Ecto neural progenitor cell (in vitro differentiated cells): ENCODE results near the gene SLC15A3.

Experiments used
- DNase-seq: peaks from one replicate; pipeline ENCODE4 v3.0.0-alpha.2; 2018; ENCODE audit warnings: low spot score

The SLC15A3 gene

GRCh38 chr11:60951904-60952741 lies at the start of gene SLC15A3:
SLC15A3 (minus strand) TSS chr11:60952176; CDS start chr11:60951551, 625 bp downstream.
- DNase-seq, result no peak

GRCh38 chr11:61000426-61000825 lies 48.5 kb upstream of the SLC15A3 start:
- no peak for DNase-seq

GRCh38 chr11:60996381-60997138 lies 44.6 kb upstream of the SLC15A3 start:
- DNase-seq, result no peak

GRCh38 chr11:60995798-60996197 lies 43.8 kb upstream of the SLC15A3 start:
- no peak for DNase-seq

GRCh38 chr11:60994541-60995080 lies 42.6 kb upstream of the SLC15A3 start:
- no peak for DNase-seq

- DNase-seq, result no peak
Measured at GRCh38 chr11:60993615-60994014, 41.6 kb upstream of the SLC15A3 start.

GRCh38 chr11:60992842-60993409 lies 41.0 kb upstream of the SLC15A3 start:
- no peak for DNase-seq

- DNase-seq, result no peak
Measured at GRCh38 chr11:60991457-60991856, 39.5 kb upstream of the SLC15A3 start.

GRCh38 chr11:60989093-60989650 lies 37.2 kb upstream of the SLC15A3 start:
- DNase-seq, result no peak

GRCh38 chr11:60988658-60989057 lies 36.7 kb upstream of the SLC15A3 start:
- no peak for DNase-seq

GRCh38 chr11:60987577-60988277 lies 35.8 kb upstream of the SLC15A3 start:
- no peak for DNase-seq

- DNase-seq, result no peak
Measured at GRCh38 chr11:60985991-60986915, 34.3 kb upstream of the SLC15A3 start.

- DNase-seq, result no peak
Measured at GRCh38 chr11:60985501-60985900, 33.5 kb upstream of the SLC15A3 start.

GRCh38 chr11:60984636-60985035 lies 32.7 kb upstream of the SLC15A3 start:
- no peak for DNase-seq

GRCh38 chr11:60984149-60984548 lies 32.2 kb upstream of the SLC15A3 start:
- no peak for DNase-seq

GRCh38 chr11:60982184-60982583 lies 30.2 kb upstream of the SLC15A3 start:
- no peak for DNase-seq

- no peak for DNase-seq
Measured at GRCh38 chr11:60981515-60981914, 29.5 kb upstream of the SLC15A3 start.

GRCh38 chr11:60978546-60979380 lies 26.8 kb upstream of the SLC15A3 start:
- DNase-seq, result no peak

- no peak for DNase-seq
Measured at GRCh38 chr11:60977836-60978235, 25.9 kb upstream of the SLC15A3 start.

GRCh38 chr11:60977224-60977623 lies 25.2 kb upstream of the SLC15A3 start:
- no peak for DNase-seq
